GM18507 (cell line): ENCODE measurements around the gene ZNF710.
"Not testable (repeated sequence)": the region's sequence is repeated elsewhere in the genome, so short reads cannot be mapped to it uniquely, and the experiment has no call there.

Source experiments
- DNase-seq: peaks from one replicate; pipeline ENCODE4 v3.0.0; 2011; ENCODE audit warnings: low read depth; ENCODE audit not compliant: insufficient read length; ENCODE audit errors: extremely low spot score
- FAIRE-seq: peaks from 2 replicates; lab custom pipeline; 2011; peaks lifted over from hg19 to GRCh38; lab: Jason Lieb, UNC

Gene ZNF710

GRCh38 chr15:90091156-90091931 is 90.2 kb downstream of the ZNF710 start:
- FAIRE-seq (no peak), DNase-seq (no peak)

DNA sequence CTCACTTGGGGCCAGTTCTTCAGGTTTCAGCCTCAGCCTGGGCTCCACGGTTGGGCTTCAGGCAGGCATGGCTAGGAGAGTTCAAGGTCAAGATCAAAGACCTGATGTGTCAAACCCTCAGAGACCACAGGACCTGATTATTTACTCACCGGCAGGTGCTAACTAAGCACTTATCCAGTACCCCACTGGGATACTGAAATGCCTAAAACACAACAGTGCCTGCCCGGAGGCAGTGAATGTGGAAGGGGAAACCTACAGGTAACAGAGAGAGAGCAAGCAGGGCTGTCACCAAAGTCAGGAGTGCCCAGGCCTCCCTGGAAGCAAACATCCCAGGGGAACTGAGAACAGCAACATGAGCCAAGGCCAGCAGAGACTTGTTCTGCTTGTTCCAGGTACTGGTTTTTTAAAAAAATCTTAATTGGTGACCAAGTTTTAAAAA is 94.4 kb downstream of the ZNF710 start:
- DNase-seq (no peak), FAIRE-seq (peak; percentile 73)

DNA sequence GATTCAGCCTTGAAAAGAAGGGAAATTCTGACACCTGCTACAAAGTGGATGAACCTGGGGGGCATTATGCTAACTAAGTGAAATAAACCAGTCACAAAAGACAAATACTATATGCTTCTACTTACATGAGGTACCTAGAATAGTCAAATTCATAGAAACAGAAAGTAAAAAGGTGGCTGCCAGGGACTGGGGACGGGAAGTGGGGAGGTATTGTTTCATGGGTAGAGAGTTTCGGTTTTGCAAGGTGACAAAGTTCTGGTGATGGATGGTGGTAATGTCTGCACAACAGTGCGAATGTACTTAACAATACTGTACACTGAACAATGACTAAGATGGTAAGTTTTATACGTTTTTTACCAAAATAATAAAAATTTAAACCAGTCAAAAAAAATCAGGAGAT is 96.4 kb downstream of the ZNF710 start:
- DNase-seq = no peak
- FAIRE-seq = peak; percentile 94

DNA sequence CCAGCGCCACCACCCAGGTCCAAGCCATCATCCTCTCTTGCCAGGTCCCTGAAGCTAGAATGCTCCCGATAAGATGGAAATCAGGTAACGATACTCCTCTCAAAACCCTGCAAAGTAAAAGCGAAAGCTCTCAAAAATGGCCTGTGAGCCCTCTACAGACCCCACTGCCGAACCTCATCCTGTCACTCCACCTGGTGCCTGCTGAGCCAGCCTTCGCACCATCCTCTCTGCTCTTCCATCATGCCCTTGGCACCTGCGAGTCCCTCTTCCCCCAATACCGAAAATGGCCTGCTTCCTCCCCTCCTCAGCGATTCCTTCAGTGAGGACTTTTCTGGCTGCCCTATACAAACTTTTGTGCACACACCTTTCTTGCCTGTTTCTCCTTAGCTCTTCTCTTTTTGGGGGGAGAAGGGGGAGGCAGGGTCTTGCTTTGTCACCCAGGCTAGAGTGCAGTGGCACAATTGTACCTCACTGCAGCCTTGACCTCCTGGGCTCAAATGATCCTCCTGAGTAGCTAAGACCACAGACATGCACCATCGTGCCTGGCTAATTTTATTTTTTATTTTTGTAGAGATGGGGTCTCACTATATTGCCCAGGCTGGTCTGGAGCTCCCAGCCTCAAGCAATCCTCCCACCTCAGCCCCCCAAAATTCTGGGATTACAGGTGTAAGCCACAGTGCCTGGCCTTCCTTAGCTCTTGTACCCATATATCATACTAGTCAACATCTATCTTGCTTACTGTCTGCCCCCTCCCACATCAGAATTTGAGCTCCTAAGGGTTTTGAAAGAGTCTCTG is 98.1 kb downstream of the ZNF710 start:
- FAIRE-seq = peak; percentile 75

DNA sequence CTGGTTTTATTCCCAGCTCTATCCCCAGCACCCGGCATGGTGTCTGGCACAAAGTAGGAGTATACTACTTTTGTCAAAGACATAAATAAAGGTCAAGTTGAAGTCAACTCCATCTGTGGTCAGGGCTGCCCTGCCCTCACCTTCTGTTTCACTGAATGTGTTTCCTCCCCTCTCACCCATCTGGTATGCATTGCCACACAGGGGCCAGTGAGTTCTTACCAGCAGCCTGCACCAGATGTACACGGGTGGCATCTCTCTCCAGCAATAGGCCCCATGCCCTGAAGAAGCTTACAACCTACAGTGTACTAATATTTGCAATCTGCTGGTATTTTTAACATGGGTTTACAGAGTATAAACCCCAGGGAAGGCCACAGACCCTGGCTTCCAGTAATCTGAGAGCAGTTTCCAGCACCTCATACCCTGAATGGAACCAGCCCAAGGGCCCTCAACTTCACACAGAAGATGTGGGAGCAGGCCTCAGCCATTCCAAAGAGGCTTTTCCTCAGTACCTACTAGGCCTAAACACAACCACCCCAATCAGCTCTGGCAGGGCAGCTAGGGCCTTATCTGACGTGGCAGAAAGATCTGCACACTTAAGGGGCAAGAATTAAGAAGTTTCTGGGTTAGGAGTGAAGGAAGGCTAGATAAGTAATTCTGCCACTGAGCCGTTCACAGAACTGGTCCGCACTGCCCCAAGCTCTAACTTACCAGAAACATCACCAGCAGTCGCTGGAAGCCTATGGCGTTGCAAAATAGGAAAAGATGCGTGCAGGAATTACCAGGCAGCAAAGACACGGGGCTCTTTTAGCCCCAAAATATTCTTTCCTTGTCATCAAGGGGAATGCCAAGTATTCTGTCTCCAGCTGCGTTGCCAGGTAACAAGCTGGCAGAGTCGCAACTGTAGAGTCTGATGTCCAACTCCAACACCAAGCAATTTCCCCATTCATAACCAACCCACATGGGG is 99.0 kb downstream of the ZNF710 start:
- peak; percentile 56 for FAIRE-seq
- no peak for DNase-seq

More for the DNA sequence above, 98.1 kb downstream of the ZNF710 start:
- no peak for DNase-seq

DNA sequence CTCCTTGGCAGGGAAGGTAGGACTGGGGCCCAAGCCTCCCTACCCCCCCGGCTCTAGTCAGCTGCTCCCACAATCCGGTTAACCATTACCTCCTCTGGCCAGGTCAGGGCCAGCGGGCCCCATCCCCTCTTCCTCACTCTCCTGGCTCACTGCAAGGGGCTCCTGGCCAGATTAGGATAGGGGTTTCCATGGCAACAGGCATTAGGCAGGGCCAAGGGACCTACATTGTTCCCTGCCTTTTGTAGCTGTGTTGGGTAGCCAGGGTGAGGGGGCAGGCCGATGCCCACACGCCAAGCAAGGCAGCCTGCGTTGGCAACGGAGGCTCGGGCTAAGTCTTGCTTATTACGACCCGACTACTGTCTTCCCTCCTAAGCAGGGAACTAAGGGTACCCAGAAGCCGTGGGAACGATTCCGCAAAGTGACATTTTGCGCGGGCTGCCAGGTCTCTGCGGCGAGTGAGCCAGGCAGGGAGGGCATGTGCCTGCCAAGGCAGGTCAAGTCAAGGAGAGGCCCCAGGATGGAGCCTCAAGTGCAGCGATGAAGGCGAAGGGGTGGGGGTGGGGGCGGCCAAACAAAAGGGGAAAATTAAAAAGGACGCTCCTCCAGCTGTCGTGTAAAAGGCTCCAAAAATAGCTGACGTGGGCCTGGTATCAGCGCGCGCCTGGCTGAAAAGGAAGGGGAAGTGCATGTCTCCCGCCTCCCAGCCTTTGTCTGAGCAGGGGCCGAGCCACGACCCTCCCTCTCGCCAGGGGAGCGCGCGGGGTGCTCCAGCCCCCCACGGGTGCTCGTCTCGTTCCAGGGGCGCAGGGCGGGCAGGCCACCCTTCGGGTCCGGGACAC is 100.2 kb downstream of the ZNF710 start:
- DNase-seq (no peak), FAIRE-seq (no peak)

DNA sequence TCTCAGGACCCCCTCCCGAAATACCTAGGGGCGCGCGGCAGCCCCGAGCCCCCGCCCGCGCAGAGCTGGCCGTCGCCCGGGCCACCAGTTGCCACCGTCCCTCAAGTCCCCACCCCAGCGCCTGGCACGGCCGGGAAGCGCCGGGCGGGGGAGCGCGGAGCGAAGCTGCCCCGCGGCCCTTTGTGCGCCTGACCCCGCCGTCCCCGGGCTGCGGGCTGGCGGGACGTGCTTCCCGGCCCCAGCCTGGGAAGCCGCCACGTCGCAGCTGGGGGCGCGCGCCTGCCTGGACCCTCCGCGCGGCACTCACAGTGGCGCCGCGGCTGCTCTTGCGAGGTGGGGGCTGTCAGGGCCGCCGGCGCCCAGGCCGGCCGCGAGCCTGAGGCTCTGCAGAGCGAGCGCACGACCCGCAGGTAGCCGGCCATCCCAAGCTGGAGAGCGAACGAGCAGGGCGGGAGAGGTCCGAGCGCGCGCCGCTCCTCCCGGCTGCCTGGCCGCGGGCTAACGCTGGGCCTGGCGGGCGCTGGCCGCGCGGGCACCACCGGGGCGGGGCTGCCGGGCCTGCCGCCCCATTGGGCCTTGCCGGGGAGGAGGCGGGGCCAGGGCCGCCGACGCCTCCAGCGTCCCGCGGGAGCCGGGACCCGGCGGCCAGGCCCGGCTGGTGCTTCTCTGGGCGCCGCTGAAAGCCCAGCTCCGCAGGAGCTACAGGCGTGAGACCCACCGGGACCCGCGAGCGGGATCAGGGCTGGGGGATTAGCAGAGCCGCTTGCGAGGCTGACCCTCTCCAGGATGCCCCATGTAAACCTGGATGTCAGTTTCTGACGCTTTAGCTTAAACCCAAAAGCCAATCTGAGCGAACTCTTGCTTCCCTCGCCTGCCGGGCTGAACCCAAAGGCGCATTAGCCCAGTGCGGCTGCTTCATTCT is 101.1 kb downstream of the ZNF710 start, which contains the start of gene IDH2:
Gene IDH2 (minus strand): TSS at position 500 of the 922 bp plus-strand sequence. CDS start 78 bp downstream, at position 422.
- FAIRE-seq = peak; percentile 74
- peak; percentile 85 for DNase-seq

GRCh38 chr15:90103701-90104329 is 102.7 kb downstream of the ZNF710 start:
- DNase-seq = no peak
- no peak for FAIRE-seq

GRCh38 chr15:90104551-90104950 is 103.4 kb downstream of the ZNF710 start:
- no peak for DNase-seq
- FAIRE-seq = no peak

DNA sequence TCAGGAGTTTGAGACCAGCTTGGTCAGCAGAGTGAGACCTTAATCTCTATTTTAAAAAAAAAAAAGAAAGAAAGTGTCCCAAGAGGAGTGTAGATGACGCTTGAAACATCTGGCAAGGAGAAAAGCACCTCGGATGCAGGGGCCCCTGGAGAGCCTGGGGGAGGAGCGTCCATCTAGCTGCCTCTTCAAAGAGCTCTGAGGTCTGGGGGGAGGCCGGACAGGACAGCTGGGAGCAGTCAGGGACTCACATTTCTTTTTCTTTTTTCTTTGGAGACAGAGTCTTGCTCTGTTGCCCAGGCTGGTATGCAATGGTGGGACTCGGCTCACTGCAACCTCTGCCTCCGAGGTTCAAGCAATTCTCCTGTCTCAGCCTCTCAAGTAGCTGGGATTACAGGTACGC is 104.4 kb downstream of the ZNF710 start:
- DNase-seq (no peak), FAIRE-seq (no peak)

DNA sequence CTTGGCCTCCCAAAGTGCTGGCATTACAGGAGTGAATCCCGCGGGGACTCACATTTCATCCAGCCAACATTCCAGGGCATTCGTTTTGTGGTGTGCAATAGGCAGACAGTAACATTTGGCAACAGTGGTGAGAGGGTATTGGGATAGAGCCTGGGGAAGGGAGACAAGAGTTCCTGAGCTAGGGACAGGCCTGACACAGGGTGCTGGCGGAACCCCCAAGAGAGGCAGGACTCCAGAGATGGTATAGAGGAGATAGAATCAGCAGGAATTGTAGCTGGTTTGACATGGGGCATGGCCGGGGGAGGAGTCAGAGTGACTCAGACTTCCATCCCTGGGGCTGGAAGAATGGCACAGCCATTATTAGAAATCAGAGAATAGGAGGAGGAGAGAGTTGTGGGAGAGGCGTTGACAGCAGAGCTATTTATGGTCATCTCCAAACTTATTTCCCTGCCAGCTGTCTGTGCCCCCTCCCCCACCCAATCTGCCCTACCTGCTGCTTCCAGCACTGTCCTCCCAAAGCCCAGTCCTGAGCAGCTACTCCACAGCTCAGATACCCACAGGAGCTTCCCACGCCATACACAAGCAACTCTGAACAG is 105.5 kb downstream of the ZNF710 start:
- DNase-seq (no peak), FAIRE-seq (no peak)

GRCh38 chr15:90108038-90108437 is 106.9 kb downstream of the ZNF710 start:
- not testable (repeated sequence) for DNase-seq, FAIRE-seq

- not testable (repeated sequence) for FAIRE-seq, DNase-seq
Observed at GRCh38 chr15:90109163-90109751, 108.1 kb downstream of the ZNF710 start.

DNA sequence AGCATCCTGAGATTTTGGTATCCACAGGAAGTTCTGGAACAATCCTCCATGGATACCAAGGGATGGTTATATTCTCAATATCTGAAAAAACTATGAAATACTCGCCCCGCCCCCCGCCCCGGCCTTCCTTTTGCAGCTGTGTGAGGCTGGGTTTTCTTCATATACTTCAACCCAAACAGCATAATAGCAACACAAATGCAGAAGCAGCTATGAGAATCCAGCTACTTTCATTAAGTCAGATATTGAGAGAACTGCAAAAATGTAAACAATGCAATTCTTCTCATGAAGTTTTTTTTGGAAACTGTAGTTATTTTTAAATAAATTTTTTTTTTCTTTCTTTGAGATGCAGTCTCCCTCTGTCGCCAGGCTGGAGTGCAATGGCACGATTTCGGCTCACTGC is 112.0 kb downstream of the ZNF710 start:
- no peak for FAIRE-seq
- no peak for DNase-seq

DNA sequence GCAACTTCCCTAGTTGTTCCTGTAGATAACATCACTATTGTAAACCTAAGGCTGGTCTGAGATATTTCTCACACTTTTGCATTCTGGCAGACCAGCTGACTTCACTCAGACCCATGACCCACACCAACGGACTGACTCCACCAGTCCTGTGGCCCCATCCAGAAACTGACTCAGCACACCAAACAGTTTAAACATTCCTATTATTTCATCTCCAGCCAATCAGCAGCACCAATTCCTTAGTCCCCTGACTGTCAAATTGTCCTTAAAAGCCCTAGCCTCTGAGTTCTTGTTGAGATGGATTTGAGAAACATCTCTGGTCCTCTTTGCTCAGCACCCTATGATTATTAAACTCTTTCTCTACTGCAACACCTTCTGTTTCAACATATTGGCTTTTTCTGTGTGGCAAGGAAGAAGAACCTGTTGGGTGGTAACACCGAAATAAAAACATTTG is 113.4 kb downstream of the ZNF710 start:
- DNase-seq = no peak
- no peak for FAIRE-seq

DNA sequence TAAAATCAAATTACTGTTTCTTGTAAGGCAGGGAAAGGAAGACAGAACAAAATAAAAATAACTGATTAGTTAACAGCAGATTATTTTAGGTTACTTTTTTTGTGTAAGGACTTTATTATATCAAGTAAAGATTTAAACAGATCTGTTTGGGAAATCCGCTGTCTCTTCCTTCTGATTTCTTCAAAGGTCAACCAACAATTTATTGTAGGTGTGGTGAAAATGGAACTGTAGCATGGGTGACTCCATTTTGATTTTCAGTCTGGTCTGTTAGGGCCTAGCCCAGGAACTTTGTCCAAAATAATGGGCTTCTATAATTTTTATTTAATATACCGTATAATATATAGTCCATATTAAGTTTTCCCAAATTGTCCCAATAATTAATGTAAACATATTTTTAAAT is 114.7 kb downstream of the ZNF710 start:
- DNase-seq (no peak), FAIRE-seq (no peak)
